Keratinocyte (primary cell): Measurements from ENCODE around the gene TUBGCP3. TPM values are rescaled to one million over a fixed set of nuclear protein-coding genes. Genes with fewer than 3 reads are reported as not detected.

Source experiments
- DNase-seq: peaks from one replicate; pipeline ENCODE4 v3.0.0-alpha.2; 2011; ENCODE audit warnings: low read depth, missing footprints, low spot score
- FAIRE-seq: peaks from 2 replicates; lab custom pipeline; 2011; peaks lifted over from hg19 to GRCh38; lab: Jason Lieb, UNC
- H2AFZ ChIP-seq: 2 replicates; pipeline ENCODE4 v1.6.0; 2012; ENCODE audit warnings: low read length, control low read depth, inconsistent platforms; ENCODE audit not compliant: control insufficient read depth
- H3K27ac ChIP-seq: 2 replicates; pipeline ENCODE4 v1.5.1; 2011; ENCODE audit warnings: low read length; ENCODE audit not compliant: control insufficient read depth, insufficient read depth
- H3K27me3 ChIP-seq: 3 replicates; pipeline ENCODE4 v1.6.0; 2011; ENCODE audit warnings: low read length; ENCODE audit not compliant: control insufficient read depth, insufficient read depth; ENCODE audit errors: extremely low read depth
- H3K36me3 ChIP-seq, 2 experiments: 2 replicates in 1 of 2; 3 replicates in 1 of 2; pipeline ENCODE4 v1.5.1; 2011; ENCODE audit warnings: low read length in 2 of 2, mild to moderate bottlenecking in 1 of 2; ENCODE audit not compliant: control insufficient read depth in 2 of 2, insufficient read depth in 2 of 2; ENCODE audit errors: extremely low read depth in 1 of 2
- H3K4me1 ChIP-seq: 3 replicates; pipeline ENCODE4 v1.5.1; 2011; ENCODE audit warnings: low read length; ENCODE audit not compliant: control insufficient read depth, insufficient read depth; ENCODE audit errors: extremely low read depth
- H3K4me2 ChIP-seq: 3 replicates; pipeline ENCODE4 v1.6.0; 2011; ENCODE audit warnings: low read depth, low read length; ENCODE audit not compliant: control insufficient read depth, insufficient read depth; ENCODE audit errors: extremely low read depth
- H3K4me3 ChIP-seq, 3 experiments: fragments of 200-600 bp in 1 of 3; sonication (generic) in 1 of 3; 2 replicates in 2 of 3; 3 replicates in 1 of 3; pipeline ENCODE4 v1.5.1; 2011 to 2016; ENCODE audit warnings: low read length in 3 of 3, mild to moderate bottlenecking in 3 of 3, control low read depth in 2 of 3, inconsistent platforms in 1 of 3, low read depth in 1 of 3, mixed read lengths in 1 of 3, mixed run types in 1 of 3, moderate library complexity in 1 of 3; ENCODE audit not compliant: control insufficient read depth in 2 of 3, insufficient read depth in 2 of 3; ENCODE audit errors: extremely low read depth in 1 of 3
- H3K79me2 ChIP-seq: 2 replicates; pipeline ENCODE4 v1.6.0; 2012; ENCODE audit warnings: low read length; ENCODE audit not compliant: control insufficient read depth, insufficient read depth
- H3K9ac ChIP-seq: 3 replicates; pipeline ENCODE4 v1.6.0; 2011; ENCODE audit warnings: low read length; ENCODE audit not compliant: control insufficient read depth, insufficient read depth; ENCODE audit errors: extremely low read depth
- H3K9me1 ChIP-seq: 3 replicates; pipeline ENCODE4 v1.6.0; 2011; ENCODE audit warnings: low read length; ENCODE audit not compliant: control insufficient read depth, insufficient read depth; ENCODE audit errors: extremely low read depth
- H3K9me3 ChIP-seq: 2 replicates; pipeline ENCODE4 v1.5.1; 2012; ENCODE audit warnings: low read depth, low read length; ENCODE audit not compliant: control insufficient read depth
- H4K20me1 ChIP-seq: 3 replicates; pipeline ENCODE4 v1.6.0; 2011; ENCODE audit warnings: low read length; ENCODE audit not compliant: control insufficient read depth, insufficient read depth; ENCODE audit errors: extremely low read depth
- EZH2 ChIP-seq: IDR thresholded peaks from one replicate; pipeline ENCODE4 v1.6.1; 2012; ENCODE audit warnings: inconsistent platforms, mild to moderate bottlenecking, low read length, moderate library complexity
- dilution Hi-C: fragments of 300-500 bp; cut with MboI; formaldehyde crosslinking; loops from one replicate; pipeline ENCODE4 v1.7.0; 2020; ENCODE audit warnings: low sequenced_read_pairs; ENCODE audit not compliant: extremely low pct_ligation_motif_present
- polyA plus RNA-seq, 5 experiments: library from polyadenylated mRNA; depleted of rRNA in 3 of 5; stranded (reverse) in 3 of 5; stranded (forward) in 1 of 5; unstranded in 1 of 5; fragments of >200 nt; gene quantifications; 1 replicate in 1 of 5; 2 replicates in 3 of 5; 3 replicates in 1 of 5; pipeline versions ENCODE4 v1.2.1 to v1.2.3, GENCODE V29; 2011 to 2012; ENCODE audit warnings: missing spikeins in 2 of 5, low read depth in 1 of 5, low replicate concordance in 1 of 5
- TF ChIP-seq, protein P1 (sequence below), 3 experiments: IDR thresholded peaks in 1 of 3; conservative IDR thresholded peaks in 1 of 3; optimal IDR thresholded peaks in 1 of 3; 2 replicates in 2 of 3; 3 replicates in 1 of 3; pipeline versions ENCODE3 to v1.5.1; 2011; ENCODE audit warnings: low read length in 3 of 3, mild to moderate bottlenecking in 3 of 3, moderate library complexity in 2 of 3, control low read depth in 1 of 3, inconsistent platforms in 1 of 3; ENCODE audit not compliant: insufficient read depth in 2 of 3; ENCODE audit errors: extremely low read depth in 1 of 3

Gene TUBGCP3
- polyA plus RNA-seq, 1 donor (not counting 4 experiments of a cell fraction or from before 2014, with no cell fraction given): 14.0 TPM

DNA sequence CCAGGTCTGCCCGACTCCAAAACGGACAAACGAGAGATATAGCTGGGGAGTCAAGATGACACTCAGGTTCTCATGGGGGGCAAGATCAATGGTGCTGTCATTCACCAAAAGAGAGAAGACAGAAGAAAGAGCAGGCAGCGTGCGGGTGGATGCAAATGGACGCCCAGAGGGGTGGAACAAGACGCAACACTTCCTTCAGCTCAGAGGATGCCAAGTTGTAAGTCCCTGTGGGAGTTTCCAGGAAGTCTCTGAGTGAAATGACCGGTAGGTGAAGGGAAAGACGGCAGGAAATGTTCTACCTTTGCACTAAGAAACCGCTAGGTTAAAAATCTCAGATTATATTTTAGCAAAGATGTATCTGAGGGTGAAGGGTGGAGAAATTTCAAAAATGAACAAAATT lies 26.5 kb downstream of the TUBGCP3 start:
- no peak overlapping the region for H3K4me2 ChIP-seq
- H3K27me3 ChIP-seq: no peaks in the 10 kb centered on the region
- peaks cover 25% of the 10 kb centered on the region for H3K79me2 ChIP-seq
- no peaks in the 10 kb centered on the region for H3K9me3 ChIP-seq
- dilution Hi-C loops: no loop called here
- H2AFZ ChIP-seq: no peak overlapping the region
- H3K9me1 ChIP-seq: no peaks in the 10 kb centered on the region
- DNase-seq: no peak
- H3K9ac ChIP-seq: no peak overlapping the region
- H3K27ac ChIP-seq: no peak overlapping the region
- TF ChIP-seq EZH2: no peak
- no peaks in the 10 kb centered on the region for H3K4me1 ChIP-seq
- peaks cover 6 to 8% of the 10 kb centered on the region in 2 experiments for H3K36me3 ChIP-seq
- no peak overlapping the region for H3K4me3 ChIP-seq
- no peaks in the 10 kb centered on the region for H4K20me1 ChIP-seq
- no peak for FAIRE-seq

DNA sequence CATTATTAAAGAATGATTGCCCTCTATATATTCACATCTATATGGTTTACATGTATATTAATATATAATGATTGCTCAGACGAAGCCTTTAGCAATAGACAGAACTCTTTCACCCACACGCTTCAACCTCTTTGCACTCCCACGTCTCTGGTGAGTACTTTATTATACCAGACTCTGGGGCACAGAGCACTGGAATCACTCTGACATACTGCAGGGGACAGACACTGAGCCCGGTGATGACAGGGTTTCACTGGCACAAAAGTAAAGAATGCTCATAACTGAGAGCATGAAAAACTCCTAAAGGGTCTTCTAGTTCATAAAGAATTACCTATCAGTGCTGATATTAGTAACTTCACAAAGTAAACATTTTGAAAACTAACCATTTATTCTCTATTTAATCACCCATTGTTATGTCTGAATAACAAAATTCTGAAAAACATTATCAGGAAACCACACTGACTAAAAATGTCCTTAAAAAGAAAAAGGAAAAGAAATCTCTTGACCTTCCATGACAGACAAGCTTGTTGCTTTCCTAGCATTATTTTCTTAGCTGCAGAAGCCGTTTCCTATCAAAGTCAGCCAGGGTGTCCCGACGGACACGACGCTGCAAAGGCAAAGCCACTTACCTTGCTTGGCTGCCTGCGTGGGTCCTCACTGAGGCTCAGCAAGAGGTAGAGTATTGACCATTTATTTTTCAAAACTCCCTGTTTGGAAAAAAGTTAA lies 29.1 kb downstream of the TUBGCP3 start:
- Histone ChIP-seq H3K9ac (no peak overlapping the region), H3K4me2 (no peak overlapping the region), H3K9me3 (no peaks in the 10 kb centered on the region), H3K36me3 (peaks cover 14 to 26% of the 10 kb centered on the region in 2 experiments), H3K4me1 (no peaks in the 10 kb centered on the region), H2AFZ (no peak overlapping the region), H3K27ac (no peak overlapping the region), H3K9me1 (no peaks in the 10 kb centered on the region), H3K27me3 (no peaks in the 10 kb centered on the region), H4K20me1 (no peaks in the 10 kb centered on the region), H3K4me3 (no peak overlapping the region), H3K79me2 (peaks cover 23% of the 10 kb centered on the region)
- FAIRE-seq (no peak), DNase-seq (no peak)
- dilution Hi-C loops: no loop called here
- TF ChIP-seq, protein P1, sequence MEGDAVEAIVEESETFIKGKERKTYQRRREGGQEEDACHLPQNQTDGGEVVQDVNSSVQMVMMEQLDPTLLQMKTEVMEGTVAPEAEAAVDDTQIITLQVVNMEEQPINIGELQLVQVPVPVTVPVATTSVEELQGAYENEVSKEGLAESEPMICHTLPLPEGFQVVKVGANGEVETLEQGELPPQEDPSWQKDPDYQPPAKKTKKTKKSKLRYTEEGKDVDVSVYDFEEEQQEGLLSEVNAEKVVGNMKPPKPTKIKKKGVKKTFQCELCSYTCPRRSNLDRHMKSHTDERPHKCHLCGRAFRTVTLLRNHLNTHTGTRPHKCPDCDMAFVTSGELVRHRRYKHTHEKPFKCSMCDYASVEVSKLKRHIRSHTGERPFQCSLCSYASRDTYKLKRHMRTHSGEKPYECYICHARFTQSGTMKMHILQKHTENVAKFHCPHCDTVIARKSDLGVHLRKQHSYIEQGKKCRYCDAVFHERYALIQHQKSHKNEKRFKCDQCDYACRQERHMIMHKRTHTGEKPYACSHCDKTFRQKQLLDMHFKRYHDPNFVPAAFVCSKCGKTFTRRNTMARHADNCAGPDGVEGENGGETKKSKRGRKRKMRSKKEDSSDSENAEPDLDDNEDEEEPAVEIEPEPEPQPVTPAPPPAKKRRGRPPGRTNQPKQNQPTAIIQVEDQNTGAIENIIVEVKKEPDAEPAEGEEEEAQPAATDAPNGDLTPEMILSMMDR (optimal IDR thresholded peaks at IDR 0.05 in 1 of 3, IDR thresholded peaks at IDR 0.05 in 1 of 3, conservative IDR thresholded peaks at IDR 0.05 in 1 of 3; ENCODE audit: extremely low read depth in 1 of 3, insufficient read depth in 2 of 3, low read length in 3 of 3): no peak
- no peak for TF ChIP-seq EZH2
